22Rv1 (cell line): ENCODE results near the gene SPATA46.

Experiments used
- CTCF ChIP-seq: fragments of 450-650 bp; IDR thresholded peaks from 2 replicates; pipeline ENCODE4 v1.5.1; 2017; ENCODE audit warnings: mild to moderate bottlenecking
- ZFX ChIP-seq: fragments of 450-650 bp; IDR thresholded peaks from 2 replicates; pipeline ENCODE4 v1.6.1; 2017; ENCODE audit warnings: antibody characterized with exemption, borderline replicate concordance

GRCh38 chr1:162347281-162347680, 29.4 kb downstream of the SPATA46 start:
- TF ChIP-seq CTCF (no peak), ZFX (no peak)
